Activated CD4-positive, alpha-beta T cell treated with anti-CD3 and anti-CD28 coated beads, Interleukin-2, amount 50 U/mL, for 48 hours (primary cell): ENCODE results near the gene FXN.
"Not testable (repeated sequence)": the region's sequence is repeated elsewhere in the genome, so short reads cannot be mapped to it uniquely, and the experiment has no call there.

ENCODE experiments used
- DNase-seq, 2 experiments: peaks; one replicate each; pipeline ENCODE4 v3.0.0-alpha.2; 2020

FXN gene

GRCh38 chr9:69071059-69071458, 35.5 kb downstream of the FXN start:
- no peak for DNase-seq

GRCh38 chr9:69073103-69073502, 37.6 kb downstream of the FXN start:
- DNase-seq = no peak

- no peak for DNase-seq
Measured at GRCh38 chr9:69074801-69075200, 39.2 kb downstream of the FXN start.

- DNase-seq = no peak
Measured at GRCh38 chr9:69076550-69076949, 41.0 kb downstream of the FXN start.

- no peak for DNase-seq
Measured at GRCh38 chr9:69078069-69078468, 42.5 kb downstream of the FXN start.

- DNase-seq = no peak
Measured at GRCh38 chr9:69078581-69078980, 43.0 kb downstream of the FXN start.

- DNase-seq = no peak
Measured at GRCh38 chr9:69079186-69079585, 43.6 kb downstream of the FXN start.

GRCh38 chr9:69081261-69081660, 45.7 kb downstream of the FXN start:
- DNase-seq = no peak

- no peak for DNase-seq
Measured at GRCh38 chr9:69083321-69083720, 47.8 kb downstream of the FXN start.

- DNase-seq = no peak
Measured at GRCh38 chr9:69085569-69086283, 50.2 kb downstream of the FXN start.

- no peak for DNase-seq
Measured at GRCh38 chr9:69086312-69086711, 50.8 kb downstream of the FXN start.

GRCh38 chr9:69086769-69087168, 51.2 kb downstream of the FXN start:
- no peak for DNase-seq

GRCh38 chr9:69089082-69089481, 53.5 kb downstream of the FXN start:
- DNase-seq = no peak

GRCh38 chr9:69089491-69089890, 53.9 kb downstream of the FXN start:
- no peak for DNase-seq

- no peak for DNase-seq
Measured at GRCh38 chr9:69090140-69090750, 54.7 kb downstream of the FXN start.

- no peak for DNase-seq
Measured at GRCh38 chr9:69090946-69091345, 55.4 kb downstream of the FXN start.

- no peak for DNase-seq
Measured at GRCh38 chr9:69093471-69094103, 58.0 kb downstream of the FXN start.

GRCh38 chr9:69094361-69095135, 59.0 kb downstream of the FXN start:
- DNase-seq = not testable (repeated sequence)

GRCh38 chr9:69097064-69097463, 61.5 kb downstream of the FXN start:
- no peak for DNase-seq

GRCh38 chr9:69097923-69098593, 62.5 kb downstream of the FXN start:
- no peak for DNase-seq

GRCh38 chr9:69103348-69103996, 67.9 kb downstream of the FXN start:
- not testable (repeated sequence) for DNase-seq

GRCh38 chr9:69104830-69105527, 69.4 kb downstream of the FXN start:
- no peak for DNase-seq
